HEK293 (cell line): ENCODE results near the gene ALDH4A1.

Source experiments
- SP7 ChIP-seq: fragments of 450-650 bp; formaldehyde crosslinking; IDR thresholded peaks from 2 replicates; pipeline ENCODE4 v1.5.1; 2016; ENCODE audit warnings: missing biosample characterization, missing genetic modification characterization
- ZFHX2 ChIP-seq: fragments of 450-650 bp; formaldehyde crosslinking; conservative IDR thresholded peaks from 2 replicates; pipeline ENCODE4 v1.5.1; 2016; ENCODE audit warnings: missing biosample characterization, missing genetic modification characterization
- ZNF239 ChIP-seq: fragments of 450-650 bp; formaldehyde crosslinking; IDR thresholded peaks from 2 replicates; pipeline ENCODE4 v1.5.1; 2016; ENCODE audit warnings: missing biosample characterization, missing genetic modification characterization
- ZNF266 ChIP-seq: fragments of 450-650 bp; formaldehyde crosslinking; IDR thresholded peaks from 2 replicates; pipeline ENCODE4 v1.5.1; 2016; ENCODE audit warnings: missing biosample characterization, missing genetic modification characterization, low read depth
- TF ChIP-seq, protein P1 (sequence below): fragments of 450-650 bp; formaldehyde crosslinking; IDR thresholded peaks from 2 replicates; pipeline ENCODE4 v1.5.1; 2016; ENCODE audit warnings: missing biosample characterization, missing genetic modification characterization

GRCh38 chr1:18927082-18927653 lies 24.8 kb upstream of the ALDH4A1 start:
- TF ChIP-seq SP7 (no peak), ZNF266 (tag by site-specific recombination) (no peak), ZNF239 (tag by site-specific recombination) (no peak), ZFHX2 (tag by site-specific recombination) (no peak)
- TF ChIP-seq, protein P1, sequence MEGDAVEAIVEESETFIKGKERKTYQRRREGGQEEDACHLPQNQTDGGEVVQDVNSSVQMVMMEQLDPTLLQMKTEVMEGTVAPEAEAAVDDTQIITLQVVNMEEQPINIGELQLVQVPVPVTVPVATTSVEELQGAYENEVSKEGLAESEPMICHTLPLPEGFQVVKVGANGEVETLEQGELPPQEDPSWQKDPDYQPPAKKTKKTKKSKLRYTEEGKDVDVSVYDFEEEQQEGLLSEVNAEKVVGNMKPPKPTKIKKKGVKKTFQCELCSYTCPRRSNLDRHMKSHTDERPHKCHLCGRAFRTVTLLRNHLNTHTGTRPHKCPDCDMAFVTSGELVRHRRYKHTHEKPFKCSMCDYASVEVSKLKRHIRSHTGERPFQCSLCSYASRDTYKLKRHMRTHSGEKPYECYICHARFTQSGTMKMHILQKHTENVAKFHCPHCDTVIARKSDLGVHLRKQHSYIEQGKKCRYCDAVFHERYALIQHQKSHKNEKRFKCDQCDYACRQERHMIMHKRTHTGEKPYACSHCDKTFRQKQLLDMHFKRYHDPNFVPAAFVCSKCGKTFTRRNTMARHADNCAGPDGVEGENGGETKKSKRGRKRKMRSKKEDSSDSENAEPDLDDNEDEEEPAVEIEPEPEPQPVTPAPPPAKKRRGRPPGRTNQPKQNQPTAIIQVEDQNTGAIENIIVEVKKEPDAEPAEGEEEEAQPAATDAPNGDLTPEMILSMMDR (tag by site-specific recombination), result no peak
